Measurements from ENCODE around the gene FKBP1C. TPM values are rescaled to one million over a fixed set of nuclear protein-coding genes. Genes with fewer than 3 reads are reported as not detected.

The FKBP1C gene
- total and polyA plus RNA-seq, 2 of the 8 experiments (the other 6 are each of a cell fraction or from before 2014, with no cell fraction given) = 0.74 to 1.0 TPM

DNA sequence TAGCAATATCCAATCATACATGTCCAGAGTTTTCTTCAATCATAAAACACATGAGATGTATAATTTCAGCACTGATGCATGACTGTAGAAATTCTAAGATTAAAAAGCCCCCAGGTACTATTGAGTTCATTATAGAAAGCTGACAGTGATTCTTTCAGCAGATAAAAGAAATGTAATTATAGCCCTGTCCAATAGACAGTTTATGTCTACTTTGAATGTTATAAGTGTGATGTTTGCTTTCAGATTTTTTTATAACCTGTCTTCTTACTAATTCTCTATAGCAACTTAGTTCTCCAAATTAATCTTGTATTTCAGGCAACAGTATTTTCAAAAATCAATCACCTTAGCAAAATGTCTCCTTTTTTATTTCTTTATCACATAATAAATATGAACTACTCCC, 13.5 kb upstream of the FKBP1C start:
- POLR2A ChIA-PET (ENCODE audit: partially characterized antibody) = no interaction called here
- Histone ChIP-seq H2BK120ac (replicated peaks; ENCODE audit: low read depth, low read length) (no peak overlapping the region), H3K9ac (replicated peaks in 1 of 4; ENCODE audit: extremely low read depth in 1 of 4, low read depth in 3 of 4, low read length in 3 of 4) (no peak overlapping the region), H3K79me1 (ENCODE audit: low read depth, low read length) (no peaks in the 10 kb centered on the region), H3K4me1 (replicated peaks in 1 of 4; ENCODE audit: control insufficient read depth in 3 of 4, insufficient read depth in 4 of 4, low read length in 3 of 4) (no peaks in the 10 kb centered on the region), H3K23ac (ENCODE audit: insufficient read length) (no peak overlapping the region), H3K36me3 (ENCODE audit: control insufficient read depth in 2 of 4, insufficient read depth in 4 of 4, low read length in 3 of 4) (no peaks in the 10 kb centered on the region), H2BK12ac (ENCODE audit: low read depth, low read length) (no peak overlapping the region), H3K79me2 (ENCODE audit: control insufficient read depth in 1 of 2, insufficient read depth in 2 of 2, low read length in 2 of 2) (no peaks in the 10 kb centered on the region), H3K14ac (ENCODE audit: insufficient read length) (no peak overlapping the region), H2BK5ac (ENCODE audit: low read depth, low read length) (no peak overlapping the region), H3K27me3 (replicated peaks in 1 of 4; ENCODE audit: control insufficient read depth in 3 of 4, extremely low read depth in 1 of 4, insufficient read depth in 3 of 4, low read length in 3 of 4) (no peaks in the 10 kb centered on the region), H3K56ac (replicated peaks; ENCODE audit: insufficient read length, low read depth, low read length) (no peak overlapping the region), H4K5ac (ENCODE audit: insufficient read length, low read depth, low read length) (no peak overlapping the region), H2BK20ac (ENCODE audit: low read length) (no peak overlapping the region), H3K27ac (ENCODE audit: low read depth, low read length) (no peak overlapping the region), H3K4me3 (ENCODE audit: extremely low read depth in 1 of 4, insufficient read depth in 2 of 4, low read depth in 3 of 4, low read length in 4 of 4) (no peak overlapping the region), H4K91ac (replicated peaks; ENCODE audit: insufficient read length, low read length) (no peak overlapping the region), H2AFZ (ENCODE audit: low read length) (no peak overlapping the region), H4K20me1 (replicated peaks in 1 of 2; ENCODE audit: control insufficient read depth in 1 of 2, insufficient read depth in 2 of 2, low read length in 2 of 2) (no peaks in the 10 kb centered on the region), H4K8ac (ENCODE audit: extremely low read depth, insufficient read depth, low read length) (no peak overlapping the region), H2BK15ac (ENCODE audit: low read length) (no peak overlapping the region), H3K4me2 (ENCODE audit: insufficient read depth in 1 of 2, low read depth in 2 of 2, low read length in 2 of 2) (no peak overlapping the region), H3K18ac (ENCODE audit: extremely low read depth, low read length) (no peak overlapping the region), H3K23me2 (ENCODE audit: low read depth, low read length) (no peaks in the 10 kb centered on the region), H2AK5ac (ENCODE audit: low read depth, low read length) (no peak overlapping the region), H3K4ac (replicated peaks; ENCODE audit: insufficient read length, low read depth, low read length) (no peak overlapping the region), H3K9me3 (ENCODE audit: insufficient read depth in 2 of 2, low read depth in 1 of 2, low read length in 1 of 2) (peaks cover under 1 to 5% of the 10 kb centered on the region in 2 experiments; a peak in 2 of 4 replicates)
- TF ChIP-seq ASH2L (IDR thresholded peaks at IDR 0.05; ENCODE audit: low read length) (no peak), BRCA1 (IDR thresholded peaks at IDR 0.05; ENCODE audit: low read depth, low read length) (no peak), SAP30 (IDR thresholded peaks at IDR 0.05; ENCODE audit: insufficient read depth, insufficient replicate concordance, low read length) (no peak), SUZ12 (IDR thresholded peaks at IDR 0.05; ENCODE audit: low read length) (no peak), HDAC2 (IDR thresholded peaks at IDR 0.05; ENCODE audit: borderline replicate concordance in 1 of 2, low read depth in 2 of 2, low read length in 2 of 2) (no peak), SP1 (IDR thresholded peaks at IDR 0.05; ENCODE audit: low read depth, low read length) (no peak), SIX5 (IDR thresholded peaks at IDR 0.05; ENCODE audit: low read depth, low read length) (no peak), BCL11A (IDR thresholded peaks at IDR 0.05; ENCODE audit: low read depth in 2 of 2, low read length in 2 of 2) (no peak), RFX5 (IDR thresholded peaks at IDR 0.05; ENCODE audit: borderline replicate concordance, low read depth, low read length) (no peak), POLR2A (IDR thresholded peaks at IDR 0.05; ENCODE audit: control extremely low read depth in 1 of 2, low read depth in 2 of 2, low read length in 2 of 2) (no peak), KDM1A (IDR thresholded peaks at IDR 0.05; ENCODE audit: borderline replicate concordance, low read length) (no peak), RAD21 (IDR thresholded peaks at IDR 0.05 in 1 of 2, conservative IDR thresholded peaks at IDR 0.05 in 1 of 2; ENCODE audit: low read depth in 2 of 2, low read length in 2 of 2) (no peak), MAFK (IDR thresholded peaks at IDR 0.05; ENCODE audit: low read depth, low read length) (no peak), ZNF274 (IDR thresholded peaks at IDR 0.05; ENCODE audit: borderline replicate concordance, extremely low read depth, low read length) (no peak), USF2 (IDR thresholded peaks at IDR 0.05; ENCODE audit: low read length) (no peak)
- CTCF ChIA-PET (ENCODE audit: partially characterized antibody) = no interaction called here
- FAIRE-seq = no peak
- no peak for DNase-seq (ENCODE audit: low read depth in 1 of 2, low spot score in 2 of 2)

Measured in H1 (cell line).